ENCODE measurements around the gene SPTBN5. TPM values are rescaled to one million over a fixed set of nuclear protein-coding genes. Genes with fewer than 3 reads are reported as not detected.

Gene SPTBN5
- total and polyA plus RNA-seq, 10 of the 15 experiments (the other 5 are each of a cell fraction or from before 2014, with no cell fraction given), result under 0.01 to 0.18 (median 0.04) TPM; not detected in 4

GRCh38 chr15:41928637-41929620, 35.1 kb upstream of the SPTBN5 start (continued):
- no peak for TF ChIP-seq E4F1 (IDR thresholded peaks at IDR 0.05; ENCODE audit: borderline replicate concordance, partially characterized antibody)
- no peak for TF ChIP-seq NR2C2 (IDR thresholded peaks at IDR 0.05; ENCODE audit: borderline replicate concordance, control insufficient read depth, insufficient read length, low read depth)
- TF ChIP-seq RELA (IDR thresholded peaks at IDR 0.05; ENCODE audit: borderline replicate concordance, partially characterized antibody), result peak; percentile 52
- no peak for TF ChIP-seq ZNF207 (IDR thresholded peaks at IDR 0.05; ENCODE audit: borderline replicate concordance)
- 0 out of 2 replicates have a peak, but pooled peaks have one; percentile 14 for TF ChIP-seq LARP7 (IDR thresholded peaks at IDR 0.05)
- peak in 1 of 2 experiments; percentile 50; a peak in 1 of 4 replicates for TF ChIP-seq ETV6 (conservative IDR thresholded peaks at IDR 0.05 in 1 of 2, IDR thresholded peaks at IDR 0.05 in 1 of 2; ENCODE audit: borderline replicate concordance in 1 of 2, low read depth in 1 of 2)
- no peak for TF ChIP-seq BRCA1 (IDR thresholded peaks at IDR 0.05; ENCODE audit: low read depth, low read length)
- TF ChIP-seq FOXM1 (IDR thresholded peaks at IDR 0.05; ENCODE audit: low read depth, low read length), result peak; percentile 79
- TF ChIP-seq ZNF622 (IDR thresholded peaks at IDR 0.05), result no peak
- TF ChIP-seq SP1 (IDR thresholded peaks at IDR 0.05; ENCODE audit: low read depth, low read length), result peak; percentile 62
- peak; percentile 92 for TF ChIP-seq SKIL (IDR thresholded peaks at IDR 0.05; ENCODE audit: low read depth, poor library complexity, severe bottlenecking)
- TF ChIP-seq MXI1 (IDR thresholded peaks at IDR 0.05; ENCODE audit: low read depth, low read length), result peak; percentile 77
- TF ChIP-seq ESRRA (IDR thresholded peaks at IDR 0.05; ENCODE audit: low read length), result no peak
- no peak for TF ChIP-seq ZBED1 (IDR thresholded peaks at IDR 0.05; ENCODE audit: borderline replicate concordance)
- TF ChIP-seq ATF7 (IDR thresholded peaks at IDR 0.05; ENCODE audit: low read depth), result 0 out of 2 replicates have a peak, but pooled peaks have one; percentile 64
- TF ChIP-seq ZNF217 (IDR thresholded peaks at IDR 0.05), result no peak
- peak; percentile 15 for TF ChIP-seq CUX1 (IDR thresholded peaks at IDR 0.05; ENCODE audit: insufficient replicate concordance, low read depth, low read length)

Data from GM12878 (cell line).